HepG2 (cell line): ENCODE results near the gene NSG2. TPM values are rescaled to one million over a fixed set of nuclear protein-coding genes. Genes with fewer than 3 reads are reported as not detected.
A peak's percentile ranks its signal among the peaks of the same experiment; 100 is the strongest.

ENCODE experiments used
- ATAC-seq: fragments of 200-7000 bp; cut with Tn5 transposase; 3 replicates; pipeline ENCODE4 v1.9.1; 2020; ENCODE audit warnings: mild to moderate bottlenecking, moderate library complexity
- BruUV-seq: library from RNA; stranded (reverse); fragments of 400-500 nt; replicated peaks from 2 replicates; lab custom pipeline; 2021; lab: Mats Ljungman, UMichigan
- CTCF ChIA-PET: fragments of 300-600 bp; formaldehyde crosslinking; extraction: SDS; loops from one replicate; lab custom pipeline; 2021; ENCODE audit warnings: low total read pairs, inconsistent platforms, low intra/inter-chr PET ratio; lab: Yijun Ruan, JAX
- POLR2A ChIA-PET: fragments of 350-600 bp; sonication (Branson Sonifier 250); formaldehyde crosslinking; loops from one replicate; lab custom pipeline; 2020; ENCODE audit warnings: antibody characterized with exemption, inconsistent platforms; lab: Yijun Ruan, JAX
- DNase-seq: peaks from one replicate; pipeline ENCODE4 v3.0.0-alpha.2; 2015; ENCODE audit warnings: low spot score
- FAIRE-seq: peaks from 3 replicates; lab custom pipeline; 2011; peaks lifted over from hg19 to GRCh38; lab: Jason Lieb, UNC
- H2AFZ ChIP-seq: one replicate; pipeline ENCODE4 v1.6.1; 2011; ENCODE audit warnings: low read length, inconsistent platforms
- H3K27ac ChIP-seq: fragments of 300-600 bp; 3 replicates; pipeline ENCODE4 v1.8.0; 2011; ENCODE audit warnings: mixed run types, mild to moderate bottlenecking, mixed read lengths, low read length, inconsistent platforms; ENCODE audit not compliant: insufficient read depth; ENCODE audit errors: extremely low read length
- H3K27me3 ChIP-seq, 2 experiments: fragments of 200-600 bp in 1 of 2; 2 replicates in 1 of 2; 3 replicates in 1 of 2; pipeline versions ENCODE4 v1.6.0 to v1.8.0; 2011; ENCODE audit warnings: low read length in 2 of 2, mild to moderate bottlenecking in 2 of 2, moderate library complexity in 2 of 2, inconsistent platforms in 1 of 2; ENCODE audit not compliant: insufficient read depth in 2 of 2, control insufficient read depth in 1 of 2
- H3K36me3 ChIP-seq, 2 experiments: fragments of 200-600 bp in 1 of 2; replicated peaks in 1 of 2; 2 replicates in 1 of 2; 3 replicates in 1 of 2; pipeline versions ENCODE4 v1.5.1 to v1.8.0; 2011; ENCODE audit warnings: low read length in 2 of 2, inconsistent platforms in 1 of 2; ENCODE audit not compliant: insufficient read depth in 2 of 2, control insufficient read depth in 1 of 2
- H3K4me1 ChIP-seq: 2 replicates; pipeline ENCODE4 v1.5.1; 2012; ENCODE audit warnings: low read length, inconsistent platforms; ENCODE audit not compliant: insufficient read depth
- H3K4me2 ChIP-seq: 2 replicates; pipeline ENCODE4 v1.6.0; 2011; ENCODE audit warnings: low read depth, low read length, inconsistent platforms
- H3K4me3 ChIP-seq, 3 experiments: fragments of 200-600 bp in 1 of 3; sonication (generic), shearing (Covaris generic) in 1 of 3; replicated peaks in 1 of 3; 2 replicates each; pipeline ENCODE4 v1.5.1; 2011 to 2016; ENCODE audit warnings: low read length in 3 of 3, inconsistent platforms in 2 of 3, low read depth in 2 of 3, mild to moderate bottlenecking in 2 of 3, control low read depth in 1 of 3, mixed read lengths in 1 of 3; ENCODE audit not compliant: insufficient read depth in 1 of 3
- H3K79me2 ChIP-seq: one replicate; pipeline ENCODE4 v1.6.1; 2011; ENCODE audit warnings: low read length, inconsistent platforms; ENCODE audit not compliant: insufficient read depth
- H3K9ac ChIP-seq: 2 replicates; pipeline ENCODE4 v1.6.0; 2011; ENCODE audit warnings: mild to moderate bottlenecking, low read depth, low read length, inconsistent platforms; ENCODE audit not compliant: insufficient read depth
- H3K9me3 ChIP-seq: 2 replicates; pipeline ENCODE4 v1.5.1; 2012; ENCODE audit warnings: mild to moderate bottlenecking, low read length
- H4K20me1 ChIP-seq: 2 replicates; pipeline ENCODE4 v1.6.0; 2011; ENCODE audit warnings: inconsistent platforms, mild to moderate bottlenecking, low read length, moderate library complexity; ENCODE audit not compliant: insufficient read depth
- FIP1L1 ChIP-seq: fragments of 200-400 bp; formaldehyde crosslinking; IDR thresholded peaks from 2 replicates; pipeline ENCODE4 v1.6.1; 2018; ENCODE audit warnings: low read depth, mild to moderate bottlenecking, low read length, moderate library complexity, borderline replicate concordance; ENCODE audit not compliant: insufficient read depth
- IRF2 ChIP-seq: IDR thresholded peaks from 2 replicates; pipeline ENCODE4 v1.6.1; 2018; ENCODE audit warnings: missing genetic modification reagents, missing compliant biosample characterization
- SMARCE1 ChIP-seq: fragments of 450-650 bp; IDR thresholded peaks from 2 replicates; pipeline ENCODE4 v1.6.1; 2017; ENCODE audit warnings: borderline replicate concordance
- TCF12 ChIP-seq, 2 experiments: fragments of 450-650 bp in 1 of 2; sonication (generic) in 1 of 2; formaldehyde crosslinking in 1 of 2; IDR thresholded peaks; 2 replicates each; pipeline versions ENCODE4 v1.6.1 to v1.8.0; 2017 to 2022; ENCODE audit warnings: antibody characterized with exemption in 1 of 2, mild to moderate bottlenecking in 1 of 2, missing genetic modification reagents in 1 of 2, moderate library complexity in 1 of 2
- ZNF672 ChIP-seq: sonication (generic); formaldehyde crosslinking; IDR thresholded peaks from 2 replicates; pipeline ENCODE4 v1.8.1; 2022; ENCODE audit warnings: missing genetic modification reagents
- WGBS: methylation state at CpG from one replicate; pipeline ENCODE4 v1.1.6; 2017; ENCODE audit warnings: low lambda C conversion rate; 5-methylcytosine and 5-hydroxymethylcytosine counted together
- in situ Hi-C: cut with HindIII; loops from 2 replicates; pipeline ENCODE4 v1.10.0; 2017; ENCODE audit warnings: low pct_unique_long_range_greater_than_20kb; ENCODE audit not compliant: extremely low pct_ligation_motif_present
- intact Hi-C: fragments of 100-400 bp; cut with micrococcal nuclease; formaldehyde crosslinking; loops from one replicate; pipeline ENCODE4 v1.10.0; 2022; ENCODE audit not compliant: unreplicated experiment
- polyA plus RNA-seq, 8 experiments: library from polyadenylated mRNA; depleted of rRNA in 3 of 8; stranded (reverse) in 7 of 8; unstranded in 1 of 8; fragments of >200 nt; fragmentation: Illumina TruSeq in 4 of 8; extraction: Trizol in 4 of 8; gene quantifications; 2 replicates each; pipeline versions ENCODE4 v1.2.1 to v1.2.3, GENCODE V29; 2011 to 2016; ENCODE audit warnings: low read depth in 4 of 8, missing spikeins in 1 of 8, mixed read lengths in 1 of 8; ENCODE audit not compliant: insufficient read depth in 1 of 8
- total RNA-seq, 5 experiments: library from RNA; depleted of rRNA; stranded (reverse); fragments of >200 nt; fragmentation: Illumina TruSeq; extraction: Trizol; gene quantifications; 2 replicates each; pipeline ENCODE4 v1.2.3, GENCODE V29; 2016; ENCODE audit warnings: low read depth in 1 of 5
- TF ChIP-seq, protein P1 (sequence below): sonication (generic); formaldehyde crosslinking; IDR thresholded peaks from 2 replicates; pipeline ENCODE4 v1.9.0; 2021; ENCODE audit warnings: missing genetic modification reagents, borderline replicate concordance

NSG2 gene
- total and polyA plus RNA-seq, 2 of the 13 experiments (the other 11 are each of a cell fraction or from before 2014, with no cell fraction given), result 0.21 TPM; not detected in 1

DNA sequence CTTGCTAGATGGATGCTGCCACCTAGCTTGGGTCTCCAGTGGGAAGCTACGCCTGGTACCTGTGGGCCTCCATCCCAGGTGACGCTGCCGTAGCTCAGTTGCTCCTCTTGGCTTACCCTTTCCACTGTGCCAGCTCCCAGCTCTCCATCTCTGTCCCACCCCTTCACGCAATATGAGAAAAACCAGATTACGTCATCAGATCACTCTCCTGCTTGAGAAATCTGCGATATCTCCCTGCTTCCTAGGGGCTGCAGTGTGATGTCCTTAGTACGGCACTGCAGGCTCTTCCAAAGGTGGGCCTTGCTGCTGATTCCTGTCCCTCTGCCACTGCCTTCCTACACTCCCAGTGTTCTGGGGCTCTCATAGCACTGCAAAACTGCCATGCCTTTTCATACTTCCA is 28.9 kb downstream of the NSG2 start (continued):
- no peak for TF ChIP-seq TCF12 (IDR thresholded peaks at IDR 0.05)
- no peak for TF ChIP-seq TCF12 (CRISPR knock-in tag; IDR thresholded peaks at IDR 0.05)
- TF ChIP-seq ZNF672 (CRISPR knock-in tag), result no peak
- no peak for TF ChIP-seq FIP1L1
- TF ChIP-seq, protein P1, sequence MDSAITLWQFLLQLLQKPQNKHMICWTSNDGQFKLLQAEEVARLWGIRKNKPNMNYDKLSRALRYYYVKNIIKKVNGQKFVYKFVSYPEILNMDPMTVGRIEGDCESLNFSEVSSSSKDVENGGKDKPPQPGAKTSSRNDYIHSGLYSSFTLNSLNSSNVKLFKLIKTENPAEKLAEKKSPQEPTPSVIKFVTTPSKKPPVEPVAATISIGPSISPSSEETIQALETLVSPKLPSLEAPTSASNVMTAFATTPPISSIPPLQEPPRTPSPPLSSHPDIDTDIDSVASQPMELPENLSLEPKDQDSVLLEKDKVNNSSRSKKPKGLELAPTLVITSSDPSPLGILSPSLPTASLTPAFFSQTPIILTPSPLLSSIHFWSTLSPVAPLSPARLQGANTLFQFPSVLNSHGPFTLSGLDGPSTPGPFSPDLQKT (CRISPR knock-in tag), result no peak
- TF ChIP-seq SMARCE1, result no peak

DNA sequence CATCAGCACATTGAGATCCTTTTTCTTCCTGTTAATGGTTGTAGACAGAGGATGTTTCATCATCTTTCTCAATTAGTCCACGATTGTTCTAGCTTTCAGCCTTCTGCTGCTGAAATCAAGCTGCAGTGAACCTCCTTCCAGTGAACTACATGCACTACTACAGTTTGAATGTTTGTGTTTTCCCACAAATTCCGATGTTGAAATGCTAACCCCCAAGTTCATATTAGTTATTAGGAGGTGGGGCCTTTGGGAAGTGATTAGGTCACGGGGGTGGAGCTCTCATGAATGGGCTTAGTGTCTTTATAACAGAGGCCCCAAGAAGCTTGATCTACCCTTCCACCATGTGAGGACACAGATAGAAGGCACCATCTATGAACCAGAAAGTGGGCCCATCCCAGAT is 32.9 kb downstream of the NSG2 start:
- ATAC-seq, result no peak
- Histone ChIP-seq H3K4me1 (peaks cover 11% of the 10 kb centered on the region), H3K79me2 (no peaks in the 10 kb centered on the region), H3K9ac (no peak overlapping the region), H4K20me1 (no peaks in the 10 kb centered on the region; the same call in 1 of the 2 replicates), H3K9me3 (no peaks in the 10 kb centered on the region), H3K4me3 (no peak overlapping the region), H3K27ac (no peak overlapping the region), H3K36me3 (no peaks in the 10 kb centered on the region), H2AFZ (no peak overlapping the region), H3K27me3 (no peaks in the 10 kb centered on the region; a peak in 1 of 5 replicates), H3K4me2 (no peak overlapping the region)
- in situ Hi-C loops, result no loop called here
- intact Hi-C loops, result no loop called here
- no TSS peak for BruUV-seq
- FAIRE-seq, result no peak
- DNase-seq, result peak; percentile 52
- 3% methylated on average over 3 of the region's 3 CpGs for WGBS
- ChIA-PET CTCF (no interaction called here), POLR2A (no interaction called here)
- no peak for TF ChIP-seq IRF2 (CRISPR knock-in tag)
